Naive thymus-derived CD4-positive, alpha-beta T cell (primary cell): Measurements from ENCODE around the gene ACSBG1. TPM values are rescaled to one million over a fixed set of nuclear protein-coding genes. Genes with fewer than 3 reads are reported as not detected.
A peak's percentile ranks its signal among the peaks of the same experiment; 100 is the strongest.

Experiments used
- ATAC-seq: fragments of 150-1000 bp; cut with Tn5 transposase; 2 replicates; pipeline ENCODE4 v1.10.0; 2021; ENCODE audit warnings: mild to moderate bottlenecking, moderate library complexity
- CTCF ChIA-PET: fragments of 350-600 bp; sonication (Branson Sonifier 250); formaldehyde crosslinking; loops from one replicate; lab custom pipeline; 2021; ENCODE audit warnings: antibody characterized with exemption; lab: Charles Lee
- POLR2A ChIA-PET: fragments of 350-600 bp; sonication (Branson Sonifier 250); formaldehyde crosslinking; loops from one replicate; lab custom pipeline; 2021; ENCODE audit warnings: antibody characterized with exemption, inconsistent platforms; lab: Charles Lee
- DNase-seq, 9 donors: peaks; one replicate each; pipeline versions ENCODE4 v3.0.0 to v3.0.0-alpha.2; 2020 to 2022; ENCODE audit warnings: mixed read lengths in 1 of 9
- H3K27ac ChIP-seq: one replicate; pipeline ENCODE4 v1.7.0; 2013; ENCODE audit warnings: mild to moderate bottlenecking, low read depth, low read length, moderate library complexity
- H3K27me3 ChIP-seq, 2 donors: one replicate each; pipeline ENCODE4 v1.7.0; 2013; ENCODE audit warnings: low read length in 2 of 2, mild to moderate bottlenecking in 2 of 2, moderate library complexity in 2 of 2; ENCODE audit not compliant: control insufficient read depth in 2 of 2, insufficient read depth in 2 of 2
- H3K36me3 ChIP-seq, 3 experiments: 1 replicate in 2 of 3; 2 replicates in 1 of 3; pipeline ENCODE4 v1.7.0; 2013; ENCODE audit warnings: low read length in 3 of 3, mild to moderate bottlenecking in 3 of 3, moderate library complexity in 1 of 3; ENCODE audit not compliant: insufficient read depth in 3 of 3, control insufficient read depth in 2 of 3
- H3K4me1 ChIP-seq, 2 donors: one replicate each; pipeline ENCODE4 v1.7.0; 2013; ENCODE audit warnings: low read length in 2 of 2, mild to moderate bottlenecking in 2 of 2, moderate library complexity in 1 of 2; ENCODE audit not compliant: control insufficient read depth in 2 of 2, insufficient read depth in 2 of 2
- H3K4me3 ChIP-seq: 2 replicates; pipeline ENCODE4 v1.7.0; 2013; ENCODE audit warnings: mild to moderate bottlenecking, low read length
- H3K9me3 ChIP-seq, 3 experiments: 1 replicate in 2 of 3; 2 replicates in 1 of 3; pipeline ENCODE4 v1.7.0; 2013; ENCODE audit warnings: low read length in 3 of 3; ENCODE audit not compliant: control insufficient read depth in 2 of 3
- H3K27ac Mint-ChIP-seq, 9 donors: one replicate each; pipeline ENCODE4 v1.8.0; 2020 to 2022; ENCODE audit warnings: mixed read lengths in 9 of 9, mild to moderate bottlenecking in 8 of 9, moderate library complexity in 5 of 9, inconsistent platforms in 2 of 9
- H3K27me3 Mint-ChIP-seq, 5 donors: one replicate each; pipeline ENCODE4 v1.8.0; 2021 to 2022; ENCODE audit warnings: mixed read lengths in 5 of 5, mild to moderate bottlenecking in 1 of 5
- H3K36me3 Mint-ChIP-seq, 5 donors: one replicate each; pipeline ENCODE4 v1.8.0; 2020 to 2022; ENCODE audit warnings: mixed read lengths in 5 of 5, mild to moderate bottlenecking in 3 of 5, inconsistent platforms in 1 of 5
- H3K4me1 Mint-ChIP-seq, 7 donors: one replicate each; pipeline ENCODE4 v1.8.0; 2020 to 2022; ENCODE audit warnings: mixed read lengths in 7 of 7, mild to moderate bottlenecking in 3 of 7, inconsistent platforms in 1 of 7
- H3K4me3 Mint-ChIP-seq, 10 donors: one replicate each; pipeline ENCODE4 v1.8.0; 2020 to 2022; ENCODE audit warnings: mild to moderate bottlenecking in 10 of 10, mixed read lengths in 10 of 10, moderate library complexity in 6 of 10, inconsistent platforms in 2 of 10
- H3K9me3 Mint-ChIP-seq, 11 donors: one replicate each; pipeline ENCODE4 v1.8.0; 2020 to 2022; ENCODE audit warnings: mixed read lengths in 11 of 11, mild to moderate bottlenecking in 4 of 11, inconsistent platforms in 1 of 11, moderate library complexity in 1 of 11
- intact Hi-C, 2 donors: fragments of 100-400 bp; cut with micrococcal nuclease; formaldehyde crosslinking; loops; one replicate each; pipeline ENCODE4 v1.15.1; 2023
- polyA plus RNA-seq, 2 donors: library from polyadenylated mRNA; unstranded; fragments of 300-500 nt; fragmentation: Illumina TruSeq; gene quantifications; one replicate each; pipeline ENCODE4 v1.2.3, GENCODE V29; 2021
- total RNA-seq, 6 experiments: library from RNA in 5 of 6; stranded (reverse) in 5 of 6; gene quantifications; 1 replicate in 5 of 6; 2 replicates in 1 of 6; pipeline ENCODE4 v1.2.3 and lab custom pipeline; 2021 to 2026

ACSBG1 gene
- total and polyA plus RNA-seq, 7 experiments from 2014 or later: 0.06 to 0.39 TPM; not detected in 5

DNA sequence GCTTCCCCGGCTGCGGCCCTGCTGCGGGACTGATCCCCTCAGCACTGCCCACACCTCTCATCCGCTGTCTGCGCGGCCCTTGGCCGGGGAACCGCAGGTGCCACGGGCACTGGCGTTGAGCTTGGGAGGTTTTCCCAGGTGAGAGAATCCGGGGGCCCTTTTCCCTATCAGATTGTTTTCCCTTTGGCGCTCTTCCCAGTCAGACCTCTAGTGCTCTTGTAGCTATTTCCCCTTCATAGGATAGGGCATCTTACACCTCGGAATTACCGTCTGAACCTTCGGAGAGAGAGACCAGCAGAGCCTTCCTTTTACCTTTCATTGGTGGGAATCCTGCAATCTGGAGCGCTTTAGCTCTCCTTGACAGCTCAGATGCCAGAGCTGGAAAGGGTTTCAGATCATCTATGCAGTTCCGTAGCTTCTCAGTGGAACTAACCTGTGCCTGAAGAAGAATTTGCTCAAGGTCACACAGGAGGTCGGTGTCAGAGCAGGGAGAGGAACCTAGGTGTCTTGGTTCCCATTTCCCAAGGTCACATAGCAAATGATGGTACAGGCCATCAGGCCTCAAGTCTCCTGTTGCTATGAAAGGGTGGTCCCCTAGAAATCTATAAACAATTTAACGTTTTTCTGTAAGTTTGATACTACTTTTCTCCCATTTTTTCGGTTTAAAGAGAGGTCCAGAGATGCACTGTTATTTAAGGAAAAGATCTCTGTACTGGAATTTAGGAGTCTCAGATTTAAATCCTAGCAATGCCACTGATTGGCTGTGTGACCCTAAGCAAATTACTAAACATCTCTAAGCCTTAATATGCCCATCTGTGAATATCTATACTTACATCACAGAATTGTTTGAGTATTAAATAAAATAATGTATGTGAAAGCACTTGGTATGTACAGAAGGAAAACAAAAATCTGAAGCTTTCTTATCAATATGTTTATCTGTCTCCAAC is 84.3 kb downstream of the ACSBG1 start:
- Mint-ChIP-seq H3K9me3 (no peaks in the 10 kb centered on the region), H3K4me1 (peaks cover 27 to 53% (median 43%) of the 10 kb centered on the region in 7 donors), H3K36me3 (peaks cover 0 to 15% (median 7%) of the 10 kb centered on the region in 5 donors), H3K27me3 (no peaks in the 10 kb centered on the region), H3K27ac (peak overlapping the region; percentile 68 to 96 (median 92)), H3K4me3 (peak overlapping the region; percentile 90 to 98 (median 96))
- CTCF ChIA-PET: interaction anchor here (1.4 kb wide), 1 partner anchor 90 kb away, joined by 3 read pairs; no protein-coding TSS in a partner anchor
- Histone ChIP-seq H3K4me3 (peak overlapping the region; percentile 76), H3K4me1 (peaks cover 17 to 24% of the 10 kb centered on the region in 2 donors), H3K9me3 (no peaks in the 10 kb centered on the region), H3K27me3 (no peaks in the 10 kb centered on the region), H3K36me3 (peaks cover 0 to 2% (median 0%) of the 10 kb centered on the region in 3 experiments), H3K27ac (peak overlapping the region; percentile 77)
- DNase-seq (peak in 1 of 9 donors; percentile 19), ATAC-seq (no peak)
- intact Hi-C loops: loop anchor here (1.0 to 5.0 kb wide), 12 partner anchors 17 to 728 kb away; partner anchors contain the start of genes CIB2 (in 2 of the 2), IREB2 (in 2 of the 2), SKIC8 (in 2 of the 2) and TBC1D2B (in 2 of the 2)
- POLR2A ChIA-PET: interaction anchor here (1.3 to 3.2 kb wide), 5 partner anchors 8 to 38 kb away, joined by 4 to 11 read pairs (median 5); partner anchors contain the start of gene CIB2

DNA sequence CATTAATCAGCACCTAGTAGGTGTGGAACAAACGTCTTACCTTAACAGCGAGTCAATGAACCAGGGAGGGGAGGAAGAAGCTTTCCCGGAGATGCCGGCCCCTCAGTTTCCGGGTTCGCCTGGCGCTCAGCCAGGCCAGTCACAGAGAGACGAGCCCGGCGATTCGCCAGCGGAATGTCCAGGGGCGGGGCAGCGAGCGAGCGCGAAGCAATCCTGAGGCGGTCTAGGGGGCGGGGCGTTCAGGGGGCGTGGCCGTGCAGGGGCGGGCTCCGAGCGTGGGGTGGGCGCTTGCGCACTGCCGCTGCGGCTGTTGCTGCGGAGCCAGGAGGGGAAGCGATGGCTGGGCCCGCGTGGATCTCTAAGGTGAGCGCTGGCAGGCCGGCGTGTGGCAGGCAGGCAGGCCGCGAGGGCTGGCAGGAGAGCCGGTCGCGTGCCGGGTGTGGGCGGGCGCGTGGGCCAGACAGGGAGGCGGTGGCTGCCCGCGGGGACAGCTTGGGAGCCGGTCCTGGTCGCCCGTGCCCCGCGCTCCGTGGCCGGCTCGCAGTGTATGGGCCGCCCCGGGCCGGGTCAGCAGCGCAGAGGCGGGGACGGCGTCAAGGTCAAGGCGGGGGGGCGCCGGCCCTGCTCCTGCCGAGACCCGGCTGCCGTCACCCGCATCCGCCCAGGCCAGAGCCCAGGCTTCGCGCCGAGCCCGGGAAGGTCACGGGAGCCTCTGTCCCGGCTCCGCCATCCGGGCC is 85.1 kb downstream of the ACSBG1 start, which contains the start of gene IDH3A:
Gene IDH3A (plus strand): TSS at position 295 of the 737 bp plus-strand sequence. CDS start 42 bp downstream, at position 337.
- H3K4me3 Mint-ChIP-seq: peak within 1 kb of the TSS; percentile 93 to 98 (median 96)
- H3K27me3 Mint-ChIP-seq: no peaks in the 10 kb centered on the region
- peak; percentile 97 to 100 (median 99) for DNase-seq
- H3K9me3 Mint-ChIP-seq: no peaks in the 10 kb centered on the region
- no peaks in the 10 kb centered on the region for H3K27me3 ChIP-seq
- peak within 1 kb of the TSS; percentile 91 to 97 (median 95) for H3K27ac Mint-ChIP-seq
- peaks cover 17 to 24% of the 10 kb centered on the region in 2 donors for H3K4me1 ChIP-seq
- H3K27ac ChIP-seq: peak within 1 kb of the TSS; percentile 77
- peaks cover 0 to 15% (median 7%) of the 10 kb centered on the region in 5 donors for H3K36me3 Mint-ChIP-seq
- intact Hi-C loops: loop anchor here (1.0 to 5.0 kb wide), 12 partner anchors 18 to 727 kb away; partner anchors contain the start of genes CIB2 (in 2 of the 2), IREB2 (in 2 of the 2), SKIC8 (in 2 of the 2) and TBC1D2B (in 2 of the 2)
- ChIA-PET CTCF (interaction anchor here (1.3 kb wide), 1 partner anchor 20 kb away, joined by 4 read pairs; no protein-coding TSS in a partner anchor), POLR2A (interaction anchor here (0.6 to 3.2 kb wide), 10 partner anchors 9 to 310 kb away, joined by 3 to 13 read pairs (median 4); partner anchors contain the start of gene CIB2)
- H3K4me3 ChIP-seq: peak within 1 kb of the TSS; percentile 76
- H3K36me3 ChIP-seq: no peaks in the 10 kb centered on the region
- ATAC-seq: peak; percentile 99
- H3K9me3 ChIP-seq: no peaks in the 10 kb centered on the region
- peaks cover 25 to 51% (median 43%) of the 10 kb centered on the region in 7 donors for H3K4me1 Mint-ChIP-seq

- H3K4me1 Mint-ChIP-seq: peaks cover 25 to 51% (median 43%) of the 10 kb centered on the region in 7 donors
- Histone ChIP-seq H3K27me3 (no peaks in the 10 kb centered on the region), H3K4me3 (peak overlapping the region; percentile 76), H3K9me3 (no peaks in the 10 kb centered on the region), H3K4me1 (peaks cover 17 to 24% of the 10 kb centered on the region in 2 donors), H3K27ac (peak overlapping the region; percentile 77), H3K36me3 (no peaks in the 10 kb centered on the region)
- no peak for DNase-seq
- intact Hi-C loops: loop anchor here (1.0 to 5.0 kb wide), 12 partner anchors 17 to 726 kb away; partner anchors contain the start of genes CIB2 (in 2 of the 2), IREB2 (in 2 of the 2), SKIC8 (in 2 of the 2) and TBC1D2B (in 2 of the 2)
- H3K27me3 Mint-ChIP-seq: no peaks in the 10 kb centered on the region
- H3K36me3 Mint-ChIP-seq: peaks cover 0 to 15% (median 7%) of the 10 kb centered on the region in 5 donors
- peak overlapping the region; percentile 91 to 97 (median 95) for H3K27ac Mint-ChIP-seq
- H3K9me3 Mint-ChIP-seq: no peaks in the 10 kb centered on the region
- CTCF ChIA-PET: interaction anchor here (0.6 to 1.3 kb wide), 6 partner anchors 16 to 120 kb away, joined by 3 to 4 read pairs (median 3); no protein-coding TSS in a partner anchor
- ATAC-seq: peak; percentile 0
- POLR2A ChIA-PET: interaction anchor here (0.6 to 3.2 kb wide), 10 partner anchors 9 to 311 kb away, joined by 3 to 13 read pairs (median 4); partner anchors contain the start of gene CIB2
- peak overlapping the region; percentile 93 to 98 (median 95) for H3K4me3 Mint-ChIP-seq
These were observed 85.8 kb downstream of the ACSBG1 start for GRCh38 chr15:78148392-78149067.

DNA sequence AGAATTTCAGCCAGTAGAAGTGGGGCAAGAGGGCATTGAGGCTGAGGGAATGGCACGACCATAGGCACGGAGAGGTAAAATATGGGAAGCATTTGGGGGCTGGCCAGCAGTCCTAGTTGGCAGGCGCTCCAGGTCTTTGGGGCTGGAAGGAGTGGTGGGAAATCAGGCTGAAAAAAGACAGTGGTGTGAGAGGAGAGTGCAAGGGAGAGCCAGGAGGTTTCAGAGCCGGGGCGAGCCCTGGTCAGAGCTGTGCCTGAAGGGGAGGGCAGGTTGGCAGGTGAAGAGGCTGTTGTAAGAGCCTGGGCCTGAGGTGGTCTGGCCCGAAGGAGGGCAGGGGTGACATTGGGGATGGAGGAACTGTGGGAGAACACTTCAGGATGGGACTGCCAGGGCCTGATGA is 86.8 kb downstream of the ACSBG1 start:
- no peaks in the 10 kb centered on the region for H3K27me3 ChIP-seq
- Mint-ChIP-seq H3K4me1 (peaks cover 21 to 41% (median 34%) of the 10 kb centered on the region in 7 donors), H3K9me3 (no peaks in the 10 kb centered on the region), H3K27ac (peak overlapping the region in 6 of 9 donors; percentile 29 to 95 (median 68)), H3K4me3 (peak overlapping the region; percentile 44 to 98 (median 72)), H3K27me3 (no peaks in the 10 kb centered on the region), H3K36me3 (peaks cover 0 to 8% (median under 1%) of the 10 kb centered on the region in 5 donors)
- intact Hi-C loops: loop anchor here (5.0 kb wide), 3 partner anchors 70 to 725 kb away; partner anchors contain the start of genes HMG20A (in 1 of the 2), IREB2 (in 1 of the 2), PEAK1 (in 1 of the 2) and TBC1D2B (in 1 of the 2)
- ChIA-PET POLR2A (interaction anchor here (0.6 to 3.2 kb wide), 7 partner anchors 8 to 104 kb away, joined by 3 to 13 read pairs (median 9); partner anchors contain the start of gene CIB2), CTCF (interaction anchor here (0.7 to 1.3 kb wide), 6 partner anchors 12 to 118 kb away, joined by 3 to 4 read pairs (median 3); no protein-coding TSS in a partner anchor)
- no peak overlapping the region for H3K4me3 ChIP-seq
- DNase-seq (no peak), ATAC-seq (no peak)
- no peaks in the 10 kb centered on the region for H3K9me3 ChIP-seq
- H3K27ac ChIP-seq: no peak overlapping the region
- H3K4me1 ChIP-seq: peaks cover 17 to 21% of the 10 kb centered on the region in 2 donors
- no peaks in the 10 kb centered on the region for H3K36me3 ChIP-seq

DNA sequence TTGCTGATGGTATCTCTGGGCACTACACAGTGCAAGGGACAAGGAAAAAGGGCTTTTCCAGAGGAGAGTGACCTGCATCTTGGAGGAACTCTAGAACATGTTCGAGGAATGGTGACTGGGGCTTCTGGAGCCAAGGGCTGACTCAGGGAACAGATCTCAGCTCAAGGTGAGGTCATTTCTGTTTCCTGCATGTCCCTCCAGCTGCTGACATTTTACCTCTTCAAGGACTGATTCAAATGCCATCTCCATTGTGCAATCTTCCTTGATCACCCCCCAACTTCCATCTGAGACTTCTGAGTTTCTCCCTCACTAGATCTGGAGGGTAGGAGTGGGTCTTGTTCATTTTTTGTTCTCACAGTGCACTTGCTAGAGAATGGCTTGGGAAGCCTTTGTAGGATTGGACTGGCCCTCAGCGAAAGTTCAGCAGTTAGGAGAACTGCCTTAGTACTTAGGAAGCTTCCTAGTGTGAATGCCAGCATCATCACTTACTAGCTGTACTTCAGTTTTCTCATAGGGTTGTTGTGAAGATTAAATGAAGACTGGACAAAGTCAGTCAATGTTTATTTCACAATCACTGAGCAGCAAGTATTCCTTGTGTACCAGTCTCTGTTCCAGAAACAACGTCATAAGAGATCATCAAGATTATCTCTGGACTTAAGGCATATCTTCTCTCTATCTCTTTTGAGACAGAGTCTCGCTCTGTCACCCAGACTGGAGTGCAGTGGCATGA is 87.8 kb downstream of the ACSBG1 start:
- H3K27ac Mint-ChIP-seq: peak overlapping the region in 1 of 9 donors; percentile 57
- DNase-seq (no peak), ATAC-seq (no peak)
- POLR2A ChIA-PET: interaction anchor here (1.6 to 2.8 kb wide), 2 partner anchors 15 kb away, joined by 6 to 12 read pairs; partner anchors contain the start of gene CIB2
- no peaks in the 10 kb centered on the region for H3K9me3 Mint-ChIP-seq
- H3K27me3 Mint-ChIP-seq: no peaks in the 10 kb centered on the region
- Histone ChIP-seq H3K4me3 (no peak overlapping the region), H3K27me3 (no peaks in the 10 kb centered on the region), H3K4me1 (peaks cover 17 to 21% of the 10 kb centered on the region in 2 donors), H3K36me3 (no peaks in the 10 kb centered on the region), H3K27ac (no peak overlapping the region), H3K9me3 (no peaks in the 10 kb centered on the region)
- CTCF ChIA-PET: no interaction called here
- intact Hi-C loops: loop anchor here (5.0 kb wide), 3 partner anchors 69 to 724 kb away; partner anchors contain the start of genes HMG20A (in 1 of the 2), IREB2 (in 1 of the 2), PEAK1 (in 1 of the 2) and TBC1D2B (in 1 of the 2)
- H3K4me1 Mint-ChIP-seq: peaks cover 18 to 38% (median 32%) of the 10 kb centered on the region in 7 donors
- H3K36me3 Mint-ChIP-seq: peaks cover 0 to 8% (median 0%) of the 10 kb centered on the region in 5 donors
- peak overlapping the region in 1 of 10 donors; percentile 84 for H3K4me3 Mint-ChIP-seq
